Breast epithelium (tissue), 4 donors: ENCODE measurements around the gene PLEKHG4. TPM values are rescaled to one million over a fixed set of nuclear protein-coding genes. Genes with fewer than 3 reads are reported as not detected.

Experiments used
- DNase-seq, 2 donors: peaks; one replicate each; pipeline ENCODE4 v3.0.0-alpha.2; 2019; ENCODE audit warnings: low spot score in 2 of 2
- H3K27ac ChIP-seq, 2 donors: fragments of 200-600 bp; sonication (generic) in 1 of 2; one replicate each; pipeline ENCODE4 v1.5.1; 2016 to 2019; ENCODE audit warnings: mild to moderate bottlenecking in 1 of 2
- H3K27me3 ChIP-seq, 2 donors: fragments of 200-600 bp; sonication (generic) in 1 of 2; one replicate each; pipeline versions ENCODE4 v1.5.1 to v1.6.0; 2017 to 2019; ENCODE audit warnings: control low read depth in 1 of 2, mild to moderate bottlenecking in 1 of 2
- H3K36me3 ChIP-seq: fragments of 200-600 bp; one replicate; pipeline ENCODE4 v1.5.1; 2019
- H3K4me1 ChIP-seq, 2 donors: fragments of 200-600 bp; sonication (generic); one replicate each; pipeline ENCODE4 v1.5.1; 2016 to 2019; ENCODE audit warnings: control low read depth in 1 of 2
- H3K4me3 ChIP-seq, 3 donors: fragments of 200-600 bp; sonication (generic); 1 replicate in 2 of 3; 2 replicates in 1 of 3; pipeline ENCODE4 v1.5.1; 2016 to 2019; ENCODE audit warnings: mild to moderate bottlenecking in 3 of 3, moderate library complexity in 2 of 3
- H3K9me3 ChIP-seq, 2 donors: fragments of 200-600 bp; sonication (generic) in 1 of 2; one replicate each; pipeline ENCODE4 v1.5.1; 2016 to 2019; ENCODE audit warnings: control low read depth in 1 of 2
- POLR2A ChIP-seq: fragments of 450-650 bp; IDR thresholded peaks from one replicate; pipeline ENCODE4 v1.6.1; 2016; ENCODE audit warnings: antibody characterized with exemption, mild to moderate bottlenecking, moderate library complexity
- POLR2AphosphoS5 ChIP-seq, 3 donors: sonication (generic); formaldehyde crosslinking; IDR thresholded peaks; one replicate each; pipeline ENCODE4 v1.6.1; 2017; ENCODE audit warnings: antibody characterized with exemption in 3 of 3
- intact Hi-C: fragments of 100-400 bp; cut with DNase I; formaldehyde crosslinking; loops from one replicate; pipeline ENCODE4 v1.15.1; 2023; ENCODE audit warnings: low total_unique reads
- total RNA-seq, 3 donors: library from RNA; depleted of rRNA; stranded (reverse); fragments of >200 nt; gene quantifications; one replicate each; pipeline ENCODE4 v1.1.0, GENCODE V29; 2016
- TF ChIP-seq, protein P1 (sequence below), 3 donors: fragments of 450-650 bp; IDR thresholded peaks; one replicate each; pipeline ENCODE4 v1.5.1; 2016 to 2017; ENCODE audit warnings: antibody characterized with exemption in 3 of 3, mild to moderate bottlenecking in 3 of 3, moderate library complexity in 3 of 3

The PLEKHG4 gene
- total RNA-seq, 3 donors from 2014 or later, result 15.0 to 26.2 (median 19.8) TPM

DNA sequence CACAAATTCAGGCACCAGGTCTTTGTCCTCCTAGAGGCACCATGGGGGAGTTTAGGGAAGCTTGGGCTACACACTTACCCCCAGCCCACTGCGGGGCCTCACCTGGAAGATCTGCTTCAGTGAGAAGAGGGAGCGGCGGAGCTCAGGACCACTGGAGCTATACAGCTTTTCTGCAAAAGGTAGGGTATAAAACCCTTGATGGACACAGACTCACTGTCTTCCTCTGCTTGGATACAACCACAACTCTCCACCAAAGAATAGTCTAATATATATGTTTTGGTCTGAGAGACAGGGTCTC lies 41.1 kb upstream of the PLEKHG4 start:
- H3K9me3 ChIP-seq, result no peaks in the 10 kb centered on the region
- no peak overlapping the region for H3K4me3 ChIP-seq
- no peaks in the 10 kb centered on the region for H3K27me3 ChIP-seq
- no peaks in the 10 kb centered on the region for H3K36me3 ChIP-seq
- intact Hi-C loops, result no loop called here
- TF ChIP-seq, protein P1, sequence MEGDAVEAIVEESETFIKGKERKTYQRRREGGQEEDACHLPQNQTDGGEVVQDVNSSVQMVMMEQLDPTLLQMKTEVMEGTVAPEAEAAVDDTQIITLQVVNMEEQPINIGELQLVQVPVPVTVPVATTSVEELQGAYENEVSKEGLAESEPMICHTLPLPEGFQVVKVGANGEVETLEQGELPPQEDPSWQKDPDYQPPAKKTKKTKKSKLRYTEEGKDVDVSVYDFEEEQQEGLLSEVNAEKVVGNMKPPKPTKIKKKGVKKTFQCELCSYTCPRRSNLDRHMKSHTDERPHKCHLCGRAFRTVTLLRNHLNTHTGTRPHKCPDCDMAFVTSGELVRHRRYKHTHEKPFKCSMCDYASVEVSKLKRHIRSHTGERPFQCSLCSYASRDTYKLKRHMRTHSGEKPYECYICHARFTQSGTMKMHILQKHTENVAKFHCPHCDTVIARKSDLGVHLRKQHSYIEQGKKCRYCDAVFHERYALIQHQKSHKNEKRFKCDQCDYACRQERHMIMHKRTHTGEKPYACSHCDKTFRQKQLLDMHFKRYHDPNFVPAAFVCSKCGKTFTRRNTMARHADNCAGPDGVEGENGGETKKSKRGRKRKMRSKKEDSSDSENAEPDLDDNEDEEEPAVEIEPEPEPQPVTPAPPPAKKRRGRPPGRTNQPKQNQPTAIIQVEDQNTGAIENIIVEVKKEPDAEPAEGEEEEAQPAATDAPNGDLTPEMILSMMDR (IDR thresholded peaks at IDR 0.05), result no peak
- no peak for DNase-seq
- H3K27ac ChIP-seq, result no peak overlapping the region
- H3K4me1 ChIP-seq, result peaks cover 9 to 26% of the 10 kb centered on the region in 2 donors

DNA sequence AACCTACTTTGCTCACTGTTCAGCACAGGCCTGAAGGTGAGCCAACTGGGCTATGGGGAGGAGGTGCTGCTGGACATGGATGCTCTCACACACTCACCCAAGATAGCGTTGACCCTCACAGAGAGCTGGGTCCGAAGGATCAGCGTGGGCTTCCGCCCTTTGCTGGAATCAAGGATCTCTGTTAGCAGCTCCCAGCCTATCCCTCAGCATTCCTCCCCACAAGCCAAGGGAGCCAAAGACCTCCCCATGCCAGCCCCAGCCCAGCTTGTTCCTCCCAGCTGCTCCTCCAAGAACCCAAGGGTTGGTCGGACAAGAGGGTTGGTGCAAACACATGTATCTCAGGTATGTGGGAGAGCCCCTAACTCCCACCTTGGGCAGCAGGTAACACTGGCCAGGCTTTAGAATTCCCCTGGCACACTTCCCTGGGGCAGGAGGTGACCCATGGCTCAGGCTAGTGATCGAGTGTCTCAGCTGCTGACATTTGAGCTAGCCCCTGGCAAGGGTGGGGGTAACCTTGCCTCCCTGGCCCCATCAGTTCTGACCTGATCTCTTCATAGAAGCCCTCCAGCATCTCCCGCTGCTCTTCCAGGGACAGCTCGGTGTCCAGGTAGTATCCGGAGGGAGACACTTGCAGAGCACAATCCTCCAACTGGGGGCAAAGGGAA lies 40.4 kb upstream of the PLEKHG4 start:
- intact Hi-C loops, result no loop called here
- Histone ChIP-seq H3K4me3 (no peak overlapping the region), H3K4me1 (peaks cover 9 to 26% of the 10 kb centered on the region in 2 donors), H3K27me3 (no peaks in the 10 kb centered on the region), H3K9me3 (no peaks in the 10 kb centered on the region), H3K36me3 (no peaks in the 10 kb centered on the region), H3K27ac (no peak overlapping the region)
- no peak for DNase-seq
- TF ChIP-seq, protein P1 (IDR thresholded peaks at IDR 0.05), result no peak
- TF ChIP-seq POLR2A (no peak), POLR2AphosphoS5 (IDR thresholded peaks at IDR 0.05) (no peak)

DNA sequence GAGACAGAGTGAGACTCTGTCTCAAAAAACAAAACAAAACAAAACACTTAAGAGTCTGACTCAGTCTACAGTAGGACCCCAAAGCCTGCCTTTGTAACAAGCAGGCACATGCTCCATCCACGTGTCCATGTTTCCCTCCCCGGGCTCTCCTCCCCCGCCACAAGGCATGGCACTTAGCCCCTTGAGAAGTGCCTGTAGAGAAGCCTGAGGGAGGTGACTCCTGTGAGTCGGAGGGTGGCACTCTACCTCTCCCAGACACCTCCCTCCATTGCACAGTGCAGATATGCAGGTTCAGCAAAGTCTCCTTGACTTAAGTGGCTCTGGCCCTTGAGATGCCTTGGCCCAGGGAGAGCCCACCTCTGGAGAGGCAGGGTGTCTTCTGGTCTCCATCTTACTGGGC lies 38.8 kb upstream of the PLEKHG4 start:
- TF ChIP-seq, protein P1 (IDR thresholded peaks at IDR 0.05), result no peak
- no peak for TF ChIP-seq POLR2A
- TF ChIP-seq POLR2AphosphoS5 (IDR thresholded peaks at IDR 0.05), result no peak
- Histone ChIP-seq H3K4me1 (peaks cover 16 to 37% of the 10 kb centered on the region in 2 donors), H3K9me3 (no peaks in the 10 kb centered on the region), H3K27ac (peak overlapping the region; percentile 76 to 93), H3K27me3 (no peaks in the 10 kb centered on the region), H3K4me3 (no peak overlapping the region), H3K36me3 (no peaks in the 10 kb centered on the region)
- intact Hi-C loops, result no loop called here
- no peak for DNase-seq

DNA sequence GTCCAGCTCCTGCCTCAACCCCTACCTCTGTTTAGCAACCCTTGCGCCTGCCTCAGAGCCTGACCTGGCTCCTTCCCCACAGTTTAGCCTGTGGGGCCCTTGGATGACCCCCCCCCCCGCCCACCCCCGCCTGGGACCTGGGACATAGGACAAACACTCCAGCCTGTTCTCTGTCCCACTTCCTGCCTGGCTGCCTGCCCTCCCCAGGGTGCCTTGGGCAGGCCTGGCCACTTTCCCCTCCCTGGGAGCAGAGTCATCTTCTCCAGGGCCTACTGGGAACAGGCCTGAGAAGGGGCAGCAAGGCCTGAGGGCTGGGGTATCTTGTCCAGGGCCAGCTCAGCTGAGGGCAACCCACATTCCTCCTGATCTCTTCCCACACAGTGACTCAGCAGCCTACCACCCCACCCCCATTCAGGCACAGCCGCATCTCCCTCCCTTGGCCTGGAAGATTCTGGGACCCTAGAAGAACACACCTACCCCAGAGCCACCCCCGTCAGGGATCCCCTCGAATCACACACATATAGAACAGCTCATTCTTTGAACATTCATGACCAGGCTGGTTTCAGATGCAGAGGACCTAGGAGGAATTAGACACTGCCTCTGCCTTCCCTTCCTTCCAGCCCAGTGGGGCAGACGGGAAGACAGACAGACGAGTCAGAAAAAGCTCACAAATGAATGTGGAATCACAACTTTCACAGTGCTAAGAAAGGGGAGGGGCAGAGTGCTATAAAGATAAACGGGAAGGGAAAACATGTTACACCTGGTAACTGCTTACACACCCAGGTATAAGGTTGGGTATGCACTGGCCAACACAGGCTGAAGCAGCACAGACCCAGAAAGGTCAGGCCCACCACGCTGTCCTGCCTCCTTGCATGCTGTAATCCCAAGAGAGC lies 38.1 kb upstream of the PLEKHG4 start:
- H3K27ac ChIP-seq, result peak overlapping the region; percentile 76 to 93

More for the DNA sequence above, 38.1 kb upstream of the PLEKHG4 start:
- Histone ChIP-seq H3K4me3 (no peak overlapping the region), H3K36me3 (no peaks in the 10 kb centered on the region), H3K4me1 (peaks cover 16 to 37% of the 10 kb centered on the region in 2 donors), H3K27me3 (no peaks in the 10 kb centered on the region), H3K9me3 (no peaks in the 10 kb centered on the region)
- peak; percentile 87 for DNase-seq
- TF ChIP-seq POLR2AphosphoS5 (IDR thresholded peaks at IDR 0.05), result peak in 2 of 3 donors; percentile 24 to 50
- TF ChIP-seq, protein P1 (IDR thresholded peaks at IDR 0.05), result no peak
- intact Hi-C loops, result no loop called here
